Eye (tissue), 1 donor: ENCODE data around the gene UBE2K.
"Not testable (repeated sequence)": the region's sequence is repeated elsewhere in the genome, so short reads cannot be mapped to it uniquely, and the experiment has no call there.

Experiments used
- DNase-seq: peaks from one replicate; pipeline ENCODE4 v3.0.0-alpha.2; 2015

Gene UBE2K

GRCh38 chr4:39813033-39813432, 115.1 kb downstream of the UBE2K start:
- DNase-seq: not testable (repeated sequence)

GRCh38 chr4:39813761-39814160, 115.8 kb downstream of the UBE2K start:
- DNase-seq: not testable (repeated sequence)

GRCh38 chr4:39814403-39815185, 116.7 kb downstream of the UBE2K start:
- no peak for DNase-seq

- no peak for DNase-seq
These were observed 120.7 kb downstream of the UBE2K start for GRCh38 chr4:39818646-39819045.

GRCh38 chr4:39820186-39820585, 122.2 kb downstream of the UBE2K start:
- DNase-seq: no peak

- DNase-seq: no peak
These were observed 124.0 kb downstream of the UBE2K start for GRCh38 chr4:39821951-39822350.

- DNase-seq: no peak
These were observed 124.7 kb downstream of the UBE2K start for GRCh38 chr4:39822662-39823061.

GRCh38 chr4:39823191-39823590, 125.3 kb downstream of the UBE2K start:
- DNase-seq: no peak

GRCh38 chr4:39825090-39825489, 127.2 kb downstream of the UBE2K start:
- no peak for DNase-seq

- no peak for DNase-seq
These were observed 127.8 kb downstream of the UBE2K start for GRCh38 chr4:39825741-39826231.
